Mesendoderm (in vitro differentiated cells): ENCODE data around the gene STARD3.
"Not testable (repeated sequence)": the region's sequence is repeated elsewhere in the genome, so short reads cannot be mapped to it uniquely, and the experiment has no call there.

ENCODE experiments used
- DNase-seq: peaks from one replicate; pipeline ENCODE4 v3.0.0; 2013
- H2AK5ac ChIP-seq: 2 replicates; pipeline ENCODE4 v1.6.1; 2013; ENCODE audit warnings: low read length, inconsistent platforms
- H2BK120ac ChIP-seq: 2 replicates; pipeline ENCODE4 v1.6.1; 2013; ENCODE audit warnings: low read depth, mild to moderate bottlenecking, low read length, moderate library complexity, mixed read lengths
- H2BK15ac ChIP-seq: replicated peaks from 2 replicates; pipeline ENCODE4 v1.6.1; 2013; ENCODE audit warnings: low read depth, mild to moderate bottlenecking, moderate library complexity
- H2BK5ac ChIP-seq: 2 replicates; pipeline ENCODE4 v1.6.1; 2013; ENCODE audit warnings: low read length, inconsistent platforms
- H3K18ac ChIP-seq: 2 replicates; pipeline ENCODE4 v1.6.1; 2013; ENCODE audit warnings: mild to moderate bottlenecking, low read length, mixed read lengths
- H3K23ac ChIP-seq: one replicate; pipeline ENCODE4 v1.6.1; 2013; ENCODE audit warnings: low read length
- H3K27ac ChIP-seq: 2 replicates; pipeline ENCODE4 v1.5.1; 2013; ENCODE audit warnings: low read depth, mild to moderate bottlenecking, inconsistent platforms, low read length, moderate library complexity
- H3K27me3 ChIP-seq: 2 replicates; pipeline ENCODE4 v1.6.1; 2013; ENCODE audit warnings: low read length, control low read depth, mild to moderate bottlenecking, inconsistent platforms; ENCODE audit not compliant: insufficient read depth, poor library complexity
- H3K36me3 ChIP-seq: 2 replicates; pipeline ENCODE4 v1.6.1; 2013; ENCODE audit warnings: low read length, inconsistent platforms; ENCODE audit not compliant: control insufficient read depth, insufficient read depth
- H3K4ac ChIP-seq: one replicate; pipeline ENCODE4 v1.6.1; 2013; ENCODE audit warnings: low read depth, mild to moderate bottlenecking, low read length, moderate library complexity
- H3K4me1 ChIP-seq: 2 replicates; pipeline ENCODE4 v1.6.1; 2013; ENCODE audit warnings: low read depth, low read length, inconsistent platforms; ENCODE audit not compliant: control insufficient read depth
- H3K4me2 ChIP-seq: 2 replicates; pipeline ENCODE4 v1.6.1; 2013; ENCODE audit warnings: low read length
- H3K4me3 ChIP-seq: 2 replicates; pipeline ENCODE4 v1.5.1; 2013; ENCODE audit warnings: mild to moderate bottlenecking, low read length
- H3K56ac ChIP-seq: one replicate; pipeline ENCODE4 v1.6.1; 2013; ENCODE audit warnings: low read length
- H3K79me1 ChIP-seq: 2 replicates; pipeline ENCODE4 v1.6.1; 2013; ENCODE audit warnings: low read length, inconsistent platforms
- H3K79me2 ChIP-seq: 2 replicates; pipeline ENCODE4 v1.6.1; 2013; ENCODE audit warnings: mild to moderate bottlenecking, low read length; ENCODE audit not compliant: control insufficient read depth, insufficient read depth
- H3K9ac ChIP-seq: 2 replicates; pipeline ENCODE4 v1.6.1; 2013; ENCODE audit warnings: low read length, inconsistent platforms
- H4K5ac ChIP-seq: one replicate; pipeline ENCODE4 v1.6.1; 2013; ENCODE audit warnings: low read length
- H4K8ac ChIP-seq: one replicate; pipeline ENCODE4 v1.6.1; 2013; ENCODE audit warnings: low read depth, mild to moderate bottlenecking, control low read depth, low read length, moderate library complexity
- WGBS: extraction: QIAGEN DNeasy Blood & Tissue Kit; methylation state at CpG from one replicate; pipeline ENCODE4 v1.1.7; 2013; ENCODE audit warnings: low lambda C conversion rate, missing lambda C conversion rate; ENCODE audit not compliant: insufficient coverage; ENCODE audit errors: extremely low coverage; 5-methylcytosine and 5-hydroxymethylcytosine counted together

Gene STARD3

DNA sequence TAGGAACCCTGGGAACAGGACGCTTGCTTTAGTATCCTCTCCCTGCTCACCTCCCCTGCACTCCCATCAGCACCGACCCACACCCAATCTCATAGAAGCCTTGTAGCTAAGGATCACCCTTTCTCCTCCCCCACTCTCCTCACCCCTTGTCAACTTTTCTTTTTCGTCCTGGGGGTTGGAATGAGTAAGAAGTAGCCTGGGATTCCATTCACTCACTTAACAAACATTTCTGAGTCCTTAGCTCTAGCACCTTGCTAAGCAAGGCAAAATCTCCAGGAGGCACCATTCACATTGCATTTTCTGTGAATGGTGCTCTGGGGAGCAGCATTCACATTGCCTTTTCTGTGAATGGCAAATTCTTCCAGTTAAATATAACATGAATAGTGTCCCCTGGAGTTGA lies 52.0 kb downstream of the STARD3 start:
- no peak overlapping the region for H3K18ac ChIP-seq
- DNase-seq: peak; percentile 81
- peak overlapping the region; percentile 99 for H3K27ac ChIP-seq
- no peak overlapping the region for H4K5ac ChIP-seq
- H2BK120ac ChIP-seq: no peak overlapping the region
- peak overlapping the region; percentile 93 for H3K56ac ChIP-seq
- H3K36me3 ChIP-seq: no peaks in the 10 kb centered on the region
- H3K27me3 ChIP-seq: no peaks in the 10 kb centered on the region
- peak overlapping the region; percentile 27 for H2AK5ac ChIP-seq
- H3K9ac ChIP-seq: peak overlapping the region; percentile 83
- no peak overlapping the region for H3K4me3 ChIP-seq
- H3K23ac ChIP-seq: no peak overlapping the region
- H3K4ac ChIP-seq: no peak overlapping the region
- peaks cover 2% of the 10 kb centered on the region for H3K79me1 ChIP-seq
- peaks cover 7% of the 10 kb centered on the region for H3K4me1 ChIP-seq
- no peaks in the 10 kb centered on the region for H3K79me2 ChIP-seq
- no peak overlapping the region for H2BK15ac ChIP-seq
- peak overlapping the region; percentile 78 for H3K4me2 ChIP-seq
- H2BK5ac ChIP-seq: peak overlapping the region; percentile 47
- WGBS: no CpG with 5 or more reads among the region's 3 CpGs
- no peak overlapping the region for H4K8ac ChIP-seq

- no peak overlapping the region for H2BK120ac ChIP-seq
- H3K9ac ChIP-seq: no peak overlapping the region
- H3K27me3 ChIP-seq: no peaks in the 10 kb centered on the region
- H3K4ac ChIP-seq: no peak overlapping the region
- peak overlapping the region; percentile 88 for H3K27ac ChIP-seq
- DNase-seq: no peak
- H2BK5ac ChIP-seq: no peak overlapping the region
- H4K5ac ChIP-seq: no peak overlapping the region
- H2BK15ac ChIP-seq: no peak overlapping the region
- peaks cover 14% of the 10 kb centered on the region for H3K4me1 ChIP-seq
- no peak overlapping the region for H3K18ac ChIP-seq
- no peaks in the 10 kb centered on the region for H3K36me3 ChIP-seq
- no peaks in the 10 kb centered on the region for H3K79me1 ChIP-seq
- H3K4me3 ChIP-seq: no peak overlapping the region
- WGBS: no CpG with 5 or more reads among the region's 5 CpGs
- H4K8ac ChIP-seq: no peak overlapping the region
- no peak overlapping the region for H2AK5ac ChIP-seq
- no peaks in the 10 kb centered on the region for H3K79me2 ChIP-seq
- H3K23ac ChIP-seq: no peak overlapping the region
- peak overlapping the region; percentile 94 for H3K56ac ChIP-seq
- H3K4me2 ChIP-seq: no peak overlapping the region
These were observed 57.6 kb downstream of the STARD3 start for GRCh38 chr17:39694593-39694992.

GRCh38 chr17:39695089-39695474 lies 58.1 kb downstream of the STARD3 start:
- no CpG with 5 or more reads among the region's 2 CpGs for WGBS
- Histone ChIP-seq H4K8ac (no peak overlapping the region), H2AK5ac (peak overlapping the region; percentile 79), H3K4me1 (peaks cover 14% of the 10 kb centered on the region), H3K27me3 (no peaks in the 10 kb centered on the region), H3K18ac (no peak overlapping the region), H3K36me3 (no peaks in the 10 kb centered on the region), H3K79me1 (no peaks in the 10 kb centered on the region), H3K4me2 (no peak overlapping the region), H3K79me2 (peaks cover under 1% of the 10 kb centered on the region), H3K4ac (no peak overlapping the region), H4K5ac (no peak overlapping the region), H3K4me3 (no peak overlapping the region), H3K23ac (no peak overlapping the region), H3K9ac (peak overlapping the region; percentile 78), H3K56ac (peak overlapping the region; percentile 94), H2BK15ac (no peak overlapping the region), H2BK120ac (no peak overlapping the region), H3K27ac (peak overlapping the region; percentile 88), H2BK5ac (peak overlapping the region; percentile 92)
- no peak for DNase-seq

DNA sequence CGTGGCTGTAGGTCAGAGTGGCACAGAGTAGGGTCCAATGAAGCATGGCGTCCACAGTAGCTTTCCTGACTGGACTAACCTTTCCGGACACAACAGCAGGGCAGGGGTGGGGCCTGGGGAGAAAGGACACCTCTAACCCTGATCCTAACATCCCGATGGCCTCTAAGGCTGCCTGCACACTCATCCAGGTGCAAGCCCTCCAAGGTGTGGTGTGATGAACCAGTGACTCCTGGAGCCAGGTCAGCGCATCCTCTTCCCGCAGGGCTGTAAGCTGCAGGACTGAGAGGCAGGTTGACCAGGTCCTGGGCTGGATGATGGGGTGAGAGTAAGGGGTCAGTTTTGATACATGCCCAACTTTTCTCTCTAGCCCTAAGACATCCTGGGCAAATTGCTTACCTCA lies 59.8 kb downstream of the STARD3 start:
- Histone ChIP-seq H3K79me2 (peaks cover 17% of the 10 kb centered on the region), H4K8ac (no peak overlapping the region), H3K4me1 (peaks cover 19% of the 10 kb centered on the region), H3K23ac (no peak overlapping the region), H3K18ac (no peak overlapping the region), H2BK15ac (no peak overlapping the region), H3K79me1 (peaks cover 3% of the 10 kb centered on the region), H3K4me2 (no peak overlapping the region), H3K4ac (no peak overlapping the region), H3K56ac (no peak overlapping the region), H3K27me3 (no peaks in the 10 kb centered on the region), H3K27ac (no peak overlapping the region), H2BK5ac (no peak overlapping the region), H3K4me3 (no peak overlapping the region), H2AK5ac (no peak overlapping the region), H3K36me3 (no peaks in the 10 kb centered on the region), H2BK120ac (no peak overlapping the region), H4K5ac (no peak overlapping the region), H3K9ac (no peak overlapping the region)
- no CpG with 5 or more reads among the region's 6 CpGs for WGBS
- DNase-seq: no peak

DNA sequence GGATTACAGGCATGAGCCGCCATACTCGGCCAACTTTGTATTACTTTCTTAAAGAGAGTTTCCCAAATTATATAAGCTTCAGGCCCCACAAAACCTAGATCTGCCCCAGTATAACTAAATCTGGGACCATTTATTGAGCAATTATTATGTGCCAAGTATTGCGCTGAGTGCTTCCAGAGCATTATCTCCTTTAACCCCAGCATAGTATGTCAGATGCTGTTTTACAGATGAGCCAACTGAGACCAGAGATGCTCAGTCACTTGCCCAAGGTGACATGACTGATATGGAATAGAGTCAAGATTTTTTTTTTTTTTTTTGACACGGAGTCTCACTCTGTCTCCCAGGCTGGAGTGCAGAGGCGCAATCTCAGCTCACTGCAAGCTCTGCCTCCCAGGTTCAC lies 61.0 kb downstream of the STARD3 start:
- peaks cover 19% of the 10 kb centered on the region for H3K4me1 ChIP-seq

GRCh38 chr17:39699157-39699817 lies 62.3 kb downstream of the STARD3 start:
- Histone ChIP-seq H3K18ac (peak overlapping the region; percentile 63), H3K4me3 (peak overlapping the region; percentile 70), H3K4me1 (peaks cover 19% of the 10 kb centered on the region), H3K79me2 (peaks cover 40% of the 10 kb centered on the region), H3K9ac (peak overlapping the region; percentile 85), H3K56ac (peak overlapping the region; percentile 90), H3K4me2 (peak overlapping the region; percentile 70), H3K27ac (peak overlapping the region; percentile 20)
- not testable (repeated sequence) for H2BK5ac ChIP-seq, H3K4ac ChIP-seq, H4K5ac ChIP-seq, H4K8ac ChIP-seq, H2BK120ac ChIP-seq, H3K36me3 ChIP-seq, H2BK15ac ChIP-seq, DNase-seq, H2AK5ac ChIP-seq, H3K23ac ChIP-seq, H3K79me1 ChIP-seq, H3K27me3 ChIP-seq
- no CpG with 5 or more reads among the region's 11 CpGs for WGBS

More for the DNA sequence above, 61.0 kb downstream of the STARD3 start:
- DNase-seq: no peak
- Histone ChIP-seq H2BK120ac (no peak overlapping the region), H3K18ac (no peak overlapping the region), H2BK15ac (no peak overlapping the region), H4K8ac (no peak overlapping the region), H3K79me2 (peaks cover 28% of the 10 kb centered on the region), H3K27ac (no peak overlapping the region), H3K79me1 (peaks cover 3% of the 10 kb centered on the region), H3K36me3 (no peaks in the 10 kb centered on the region), H3K4me2 (no peak overlapping the region), H3K23ac (no peak overlapping the region), H3K4ac (no peak overlapping the region), H4K5ac (no peak overlapping the region), H3K9ac (no peak overlapping the region), H2BK5ac (no peak overlapping the region), H2AK5ac (no peak overlapping the region), H3K27me3 (no peaks in the 10 kb centered on the region), H3K56ac (no peak overlapping the region), H3K4me3 (no peak overlapping the region)
- no CpG with 5 or more reads among the region's 5 CpGs for WGBS
